Mesenchymal stem cell (in vitro differentiated cells and primary cell): Measurements from ENCODE around the gene EMC9.

Source experiments
- DNase-seq: peaks from one replicate; pipeline ENCODE4 v3.0.0-alpha.2; 2013
- H2AFZ ChIP-seq: one replicate; pipeline ENCODE4 v1.6.1; 2013; ENCODE audit warnings: low read depth, mild to moderate bottlenecking, control low read depth, inconsistent platforms, low read length, moderate library complexity
- H2AK5ac ChIP-seq: 2 replicates; pipeline ENCODE4 v1.6.1; 2013; ENCODE audit warnings: low read length, moderate library complexity, mild to moderate bottlenecking, inconsistent platforms; ENCODE audit not compliant: severe bottlenecking
- H2BK120ac ChIP-seq: one replicate; pipeline ENCODE4 v1.6.1; 2013; ENCODE audit warnings: low read depth, mild to moderate bottlenecking, inconsistent platforms, low read length, moderate library complexity
- H2BK12ac ChIP-seq, 2 experiments: one replicate each; pipeline ENCODE4 v1.6.1; 2013; ENCODE audit warnings: inconsistent platforms in 2 of 2, low read length in 2 of 2, mild to moderate bottlenecking in 2 of 2, moderate library complexity in 2 of 2, control low read depth in 1 of 2
- H2BK15ac ChIP-seq: one replicate; pipeline ENCODE4 v1.6.1; 2013; ENCODE audit warnings: mild to moderate bottlenecking, low read depth, inconsistent platforms; ENCODE audit not compliant: poor library complexity, severe bottlenecking
- H2BK5ac ChIP-seq: 2 replicates; pipeline ENCODE4 v1.6.1; 2013; ENCODE audit warnings: low read depth, mild to moderate bottlenecking, low read length, control low read depth, inconsistent platforms; ENCODE audit not compliant: poor library complexity, severe bottlenecking
- H3K14ac ChIP-seq, 2 experiments: one replicate each; pipeline ENCODE4 v1.6.1; 2013; ENCODE audit warnings: inconsistent platforms in 2 of 2, low read length in 2 of 2, control low read depth in 1 of 2, mild to moderate bottlenecking in 1 of 2, moderate library complexity in 1 of 2
- H3K18ac ChIP-seq, 2 experiments: one replicate each; pipeline ENCODE4 v1.6.1; 2013; ENCODE audit warnings: inconsistent platforms in 2 of 2, low read length in 2 of 2, control low read depth in 1 of 2, low read depth in 1 of 2, mild to moderate bottlenecking in 1 of 2
- H3K23ac ChIP-seq, 2 experiments: one replicate each; pipeline ENCODE4 v1.6.1; 2013; ENCODE audit warnings: inconsistent platforms in 2 of 2, low read length in 2 of 2, mild to moderate bottlenecking in 2 of 2, moderate library complexity in 2 of 2, control low read depth in 1 of 2
- H3K27ac ChIP-seq: 2 replicates; pipeline ENCODE4 v1.5.1; 2013; ENCODE audit warnings: mild to moderate bottlenecking, moderate library complexity, low read length, control low read depth, inconsistent platforms; ENCODE audit not compliant: poor library complexity, severe bottlenecking
- H3K27me3 ChIP-seq, 2 experiments: 2 replicates each; pipeline versions ENCODE4 v1.6.1 to v1.7.0; 2013; ENCODE audit warnings: low read length in 2 of 2, mild to moderate bottlenecking in 2 of 2, moderate library complexity in 2 of 2, control low read depth in 1 of 2, inconsistent platforms in 1 of 2; ENCODE audit not compliant: control insufficient read depth in 1 of 2, insufficient read depth in 1 of 2
- H3K36me3 ChIP-seq, 2 experiments: 2 replicates each; pipeline versions ENCODE4 v1.6.1 to v1.7.0; 2013; ENCODE audit warnings: low read length in 2 of 2, control low read depth in 1 of 2, inconsistent platforms in 1 of 2, low read depth in 1 of 2, mild to moderate bottlenecking in 1 of 2; ENCODE audit not compliant: insufficient read depth in 2 of 2, control insufficient read depth in 1 of 2
- H3K4ac ChIP-seq, 2 experiments: one replicate each; pipeline ENCODE4 v1.6.1; 2013; ENCODE audit warnings: inconsistent platforms in 2 of 2, low read length in 2 of 2, mild to moderate bottlenecking in 2 of 2, moderate library complexity in 2 of 2, control low read depth in 1 of 2, low read depth in 1 of 2
- H3K4me1 ChIP-seq: 2 replicates; pipeline ENCODE4 v1.6.1; 2013; ENCODE audit warnings: low read depth, low read length, control low read depth; ENCODE audit not compliant: control insufficient read depth, insufficient read depth
- H3K4me2 ChIP-seq: 2 replicates; pipeline ENCODE4 v1.6.1; 2013; ENCODE audit warnings: low read length, mild to moderate bottlenecking, inconsistent platforms; ENCODE audit not compliant: poor library complexity, severe bottlenecking
- H3K4me3 ChIP-seq, 2 experiments: 2 replicates each; pipeline versions ENCODE4 v1.5.1 to v1.7.0; 2013; ENCODE audit warnings: low read length in 2 of 2, mild to moderate bottlenecking in 2 of 2, control low read depth in 1 of 2, low read depth in 1 of 2; ENCODE audit not compliant: insufficient read depth in 1 of 2
- H3K79me1 ChIP-seq: replicated peaks from 2 replicates; pipeline ENCODE4 v1.6.1; 2013; ENCODE audit warnings: mild to moderate bottlenecking, control low read depth, low read length, inconsistent platforms; ENCODE audit not compliant: poor library complexity, severe bottlenecking
- H3K9ac ChIP-seq: 2 replicates; pipeline ENCODE4 v1.7.0; 2013; ENCODE audit warnings: mild to moderate bottlenecking, low read length, moderate library complexity
- H3K9me3 ChIP-seq: 2 replicates; pipeline ENCODE4 v1.7.0; 2013; ENCODE audit warnings: mild to moderate bottlenecking, low read length; ENCODE audit not compliant: control insufficient read depth
- H4K8ac ChIP-seq: one replicate; pipeline ENCODE4 v1.6.1; 2013; ENCODE audit warnings: inconsistent platforms, mild to moderate bottlenecking, low read length, moderate library complexity
- H4K91ac ChIP-seq: one replicate; pipeline ENCODE4 v1.6.1; 2013; ENCODE audit warnings: mild to moderate bottlenecking, low read length, inconsistent platforms
- WGBS: methylation state at CpG from one replicate; pipeline ENCODE4 v1.1.7; 2013; ENCODE audit warnings: mixed read lengths; 5-methylcytosine and 5-hydroxymethylcytosine counted together

The EMC9 gene

DNA sequence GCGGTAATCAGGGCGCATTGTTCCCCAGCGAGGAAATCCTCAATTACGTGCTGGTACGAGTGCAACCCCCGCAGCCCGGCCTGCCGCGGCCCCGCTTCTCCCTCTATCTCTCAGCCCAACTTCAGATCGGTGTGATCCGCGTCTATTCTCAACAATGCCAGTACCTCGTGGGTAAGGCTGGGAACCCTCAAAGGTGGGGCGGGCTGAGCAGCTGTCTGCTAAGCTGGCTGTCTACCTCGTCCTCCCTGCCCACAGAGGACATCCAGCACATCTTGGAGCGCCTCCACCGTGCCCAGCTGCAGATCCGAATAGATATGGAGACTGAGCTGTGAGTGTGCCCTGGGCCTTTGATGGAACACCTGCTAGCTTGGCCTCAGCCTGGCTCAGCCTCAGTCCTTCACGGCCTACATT, 31.5 kb upstream of the EMC9 start:
- Histone ChIP-seq H3K9me3 (no peaks in the 10 kb centered on the region), H3K23ac (no peak overlapping the region), H3K4ac (peak overlapping the region in 1 of 2 experiments; percentile 61), H4K8ac (no peak overlapping the region), H2BK120ac (no peak overlapping the region), H3K9ac (no peak overlapping the region), H3K14ac (peak overlapping the region in 1 of 2 experiments; percentile 10), H2BK15ac (no peak overlapping the region), H3K4me2 (no peak overlapping the region), H2AK5ac (no peak overlapping the region), H3K4me1 (peaks cover 3% of the 10 kb centered on the region), H3K27ac (no peak overlapping the region), H3K27me3 (no peaks in the 10 kb centered on the region), H3K36me3 (peaks cover 66 to 77% of the 10 kb centered on the region in 2 experiments), H2BK5ac (no peak overlapping the region), H4K91ac (no peak overlapping the region), H2BK12ac (peak overlapping the region in 1 of 2 experiments; percentile 49), H2AFZ (peak overlapping the region; percentile 1), H3K4me3 (no peak overlapping the region), H3K79me1 (peaks cover 12% of the 10 kb centered on the region), H3K18ac (no peak overlapping the region)
- no peak for DNase-seq
- 87% methylated on average over 20 of the region's 20 CpGs for WGBS

DNA sequence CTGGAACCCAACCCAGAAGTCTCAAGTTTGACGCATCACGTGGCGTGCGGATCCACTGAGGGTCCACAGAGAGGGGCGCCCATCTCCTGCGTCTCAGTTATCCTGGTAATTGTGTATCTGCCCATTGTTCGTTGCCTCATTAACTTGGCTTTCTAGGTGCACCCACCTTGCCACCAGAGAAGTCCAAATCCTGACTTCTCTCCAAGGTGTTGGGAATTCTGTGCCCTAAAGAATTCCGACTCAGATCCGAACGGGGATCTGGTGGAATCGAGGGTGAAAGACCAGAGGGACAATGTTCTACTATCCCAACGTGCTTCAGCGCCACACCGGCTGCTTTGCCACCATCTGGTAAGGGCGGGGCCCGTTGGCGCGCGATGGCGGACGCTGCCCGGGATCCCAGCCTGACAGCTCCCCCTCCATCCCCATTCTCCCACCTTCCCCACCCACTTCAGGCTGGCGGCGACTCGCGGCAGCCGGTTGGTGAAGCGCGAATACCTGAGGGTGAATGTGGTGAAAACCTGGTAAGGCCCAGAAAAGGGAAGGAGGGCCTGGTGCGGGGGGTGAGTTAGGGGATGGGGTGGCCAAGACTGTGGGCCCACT, 31.0 kb upstream of the EMC9 start:
- Histone ChIP-seq H3K23ac (peak overlapping the region in 1 of 2 experiments; percentile 52), H3K14ac (peak overlapping the region in 1 of 2 experiments; percentile 55), H2BK15ac (no peak overlapping the region), H3K18ac (peak overlapping the region in 1 of 2 experiments; percentile 78), H3K9me3 (no peaks in the 10 kb centered on the region), H3K27me3 (no peaks in the 10 kb centered on the region), H2BK5ac (no peak overlapping the region), H3K4me1 (peaks cover 3% of the 10 kb centered on the region), H2BK120ac (no peak overlapping the region), H4K91ac (peak overlapping the region; percentile 62), H3K4ac (peak overlapping the region in 1 of 2 experiments; percentile 61), H2BK12ac (peak overlapping the region; percentile 21 to 86), H4K8ac (peak overlapping the region; percentile 81), H3K4me3 (peak overlapping the region in 1 of 2 experiments; percentile 7), H3K79me1 (peaks cover 7% of the 10 kb centered on the region), H3K36me3 (peaks cover 65 to 77% of the 10 kb centered on the region in 2 experiments), H3K27ac (no peak overlapping the region), H3K4me2 (no peak overlapping the region), H2AK5ac (no peak overlapping the region), H2AFZ (peak overlapping the region; percentile 1), H3K9ac (no peak overlapping the region)
- WGBS, result 46% methylated on average over 25 of the region's 30 CpGs
- DNase-seq, result no peak

DNA sequence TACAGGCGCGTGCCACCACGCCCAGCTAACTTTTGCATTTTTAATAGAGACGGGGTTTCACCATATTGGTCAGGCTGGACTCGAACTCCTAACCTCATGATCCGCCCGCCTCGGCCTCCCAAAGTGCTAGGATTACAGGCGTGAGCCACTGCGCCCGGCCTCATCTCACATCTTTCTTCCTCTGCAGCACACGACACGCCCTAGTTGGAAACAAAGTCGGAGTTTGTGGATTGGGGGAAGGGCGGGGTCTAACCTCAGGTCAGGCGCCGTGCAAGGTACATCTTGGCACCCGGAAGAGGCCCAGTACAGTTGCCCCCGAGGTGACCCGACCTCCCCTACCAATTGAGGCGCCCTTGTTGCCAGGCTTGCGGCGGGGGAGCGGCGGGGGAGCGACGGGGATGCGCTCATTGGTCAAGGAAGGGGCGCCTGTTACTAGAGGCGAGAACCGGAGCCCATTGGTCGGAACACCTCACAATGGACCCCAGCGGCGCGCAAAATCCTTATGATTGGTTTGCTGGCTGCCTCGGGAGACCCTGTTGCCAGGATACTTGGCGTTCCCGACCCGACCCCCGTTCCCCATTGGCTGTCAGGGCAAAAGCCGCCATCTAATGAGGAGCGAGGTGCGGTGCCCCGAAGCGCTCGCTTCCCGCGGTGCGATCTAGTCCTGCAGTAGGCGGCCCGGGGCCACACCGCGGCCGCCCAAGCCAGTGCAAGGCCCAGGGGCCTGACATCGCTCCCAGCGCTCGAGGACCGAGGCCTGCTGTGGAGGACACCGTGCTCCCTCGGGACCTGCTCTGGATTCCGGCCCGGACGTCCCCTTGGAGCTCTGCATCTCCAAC, 30.2 kb upstream of the EMC9 start, which contains the start of gene REC8:
Gene REC8 (plus strand): TSS at position 659 of the 839 bp plus-strand sequence. CDS start 473 bp downstream, outside the sequence.
- 28% methylated on average over 62 of the region's 63 CpGs for WGBS

More for the DNA sequence above, 30.2 kb upstream of the EMC9 start, which contains the start of gene REC8:
- H3K27me3 ChIP-seq, result no peaks in the 10 kb centered on the region
- peak; percentile 92 for DNase-seq
- H2BK5ac ChIP-seq, result no peak within 1 kb of the TSS
- H3K4me3 ChIP-seq, result peak within 1 kb of the TSS in 1 of 2 experiments; percentile 7
- H2BK120ac ChIP-seq, result no peak within 1 kb of the TSS
- no peak within 1 kb of the TSS for H2AK5ac ChIP-seq
- H4K8ac ChIP-seq, result peak within 1 kb of the TSS; percentile 81
- peak within 1 kb of the TSS; percentile 21 to 86 for H2BK12ac ChIP-seq
- no peak within 1 kb of the TSS for H3K9ac ChIP-seq
- no peak within 1 kb of the TSS for H2BK15ac ChIP-seq
- H3K36me3 ChIP-seq, result peaks cover 64 to 75% of the 10 kb centered on the region in 2 experiments
- no peak within 1 kb of the TSS for H3K4me2 ChIP-seq
- H3K4me1 ChIP-seq, result peaks cover 3% of the 10 kb centered on the region
- H3K79me1 ChIP-seq, result peaks cover 1% of the 10 kb centered on the region
- no peaks in the 10 kb centered on the region for H3K9me3 ChIP-seq
- no peak within 1 kb of the TSS for H3K27ac ChIP-seq
- peak within 1 kb of the TSS; percentile 53 for H2AFZ ChIP-seq
- peak within 1 kb of the TSS in 1 of 2 experiments; percentile 55 for H3K14ac ChIP-seq
- H4K91ac ChIP-seq, result peak within 1 kb of the TSS; percentile 62
- H3K23ac ChIP-seq, result peak within 1 kb of the TSS in 1 of 2 experiments; percentile 80
- H3K18ac ChIP-seq, result peak within 1 kb of the TSS in 1 of 2 experiments; percentile 78
- peak within 1 kb of the TSS in 1 of 2 experiments; percentile 69 for H3K4ac ChIP-seq
